Measurements from ENCODE around the gene AKAP12. TPM values are rescaled to one million over a fixed set of nuclear protein-coding genes. Genes with fewer than 3 reads are reported as not detected.

The AKAP12 gene
- total RNA-seq, 3 donors from 2014 or later = 0.63 to 0.91 (median 0.79) TPM

DNA sequence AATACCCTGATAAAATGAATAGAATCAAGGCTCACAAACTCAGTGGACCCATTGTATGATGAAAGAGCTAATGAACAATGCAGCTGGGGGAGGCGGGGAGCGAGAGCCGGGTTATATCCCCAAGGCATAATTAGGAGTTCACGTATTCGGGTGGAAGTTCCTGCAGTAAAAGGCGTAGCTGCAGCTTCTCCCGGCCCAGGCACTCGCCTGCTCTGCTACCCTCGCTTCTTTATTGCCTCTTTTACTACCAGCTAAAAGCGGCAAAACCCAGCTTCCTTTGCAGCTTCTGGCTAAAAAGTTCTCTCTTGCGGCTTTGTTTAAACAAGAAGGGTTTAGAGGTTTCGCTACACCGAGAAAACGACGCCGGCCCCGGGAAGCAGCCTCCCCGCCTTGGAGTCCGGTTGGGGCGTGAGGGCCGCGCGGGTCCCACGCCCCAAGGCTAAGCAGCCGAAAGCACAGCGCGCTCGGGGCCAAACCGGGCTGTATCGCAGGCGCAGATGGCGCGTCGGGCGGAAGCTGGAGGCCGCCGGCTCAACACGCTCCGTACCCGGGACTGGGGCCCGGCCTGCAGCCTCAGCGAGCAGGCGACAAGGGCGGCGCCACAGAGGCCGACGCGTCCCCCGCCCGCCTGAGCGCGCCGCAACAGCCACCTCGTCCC lies 150.0 kb downstream of the AKAP12 start:
- Mint-ChIP-seq H3K27me3 (ENCODE audit: low read depth) (no peaks in the 10 kb centered on the region), H3K36me3 (ENCODE audit: insufficient read depth) (no peaks in the 10 kb centered on the region)

DNA sequence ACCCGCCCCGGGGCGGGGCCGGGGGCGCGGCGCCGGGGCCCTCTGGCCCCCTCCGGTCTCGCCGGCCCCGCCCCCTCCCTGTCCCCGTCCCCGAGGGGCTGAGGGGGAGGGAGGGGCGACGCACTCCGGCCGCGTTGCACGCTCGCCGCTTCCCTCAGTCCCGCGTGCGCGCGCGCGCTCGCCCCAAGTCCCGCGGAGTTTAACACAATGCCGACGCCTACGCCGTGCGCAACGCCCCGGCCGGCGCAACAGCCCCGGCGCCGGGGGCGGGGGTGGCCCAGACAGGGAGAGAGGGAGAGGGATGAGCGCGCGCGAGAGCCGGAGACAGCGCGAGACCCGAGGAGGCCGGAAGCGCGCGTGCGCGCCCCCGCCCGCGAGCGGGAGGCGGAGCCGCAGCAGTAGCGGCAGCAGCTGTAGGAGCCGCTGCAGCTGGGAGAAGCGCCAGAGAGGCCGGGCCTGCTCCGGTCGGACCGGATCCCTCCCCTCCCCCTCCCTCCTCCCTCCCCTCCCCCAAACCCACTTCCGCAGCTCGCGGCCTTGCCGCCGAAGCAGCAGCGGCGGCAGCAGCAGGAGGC lies 150.6 kb downstream of the AKAP12 start:
- no peaks in the 10 kb centered on the region for H3K27me3 Mint-ChIP-seq (ENCODE audit: low read depth)
- H3K4me3 Mint-ChIP-seq = peak overlapping the region; percentile 64
- DNase-seq (peak; percentile 97), ATAC-seq (peak; percentile 77 to 80)
- peaks cover 63% of the 10 kb centered on the region for H3K4me1 Mint-ChIP-seq (ENCODE audit: low read depth)
- peaks cover under 1% of the 10 kb centered on the region for H3K36me3 Mint-ChIP-seq (ENCODE audit: insufficient read depth)
- no peaks in the 10 kb centered on the region for H3K9me3 Mint-ChIP-seq

More for the DNA sequence above, 150.0 kb downstream of the AKAP12 start:
- Mint-ChIP-seq H3K9me3 (no peaks in the 10 kb centered on the region), H3K4me3 (peak overlapping the region; percentile 92), H3K4me1 (ENCODE audit: low read depth) (peaks cover 64% of the 10 kb centered on the region)
- DNase-seq (peak; percentile 25), ATAC-seq (peak; percentile 74)

DNA sequence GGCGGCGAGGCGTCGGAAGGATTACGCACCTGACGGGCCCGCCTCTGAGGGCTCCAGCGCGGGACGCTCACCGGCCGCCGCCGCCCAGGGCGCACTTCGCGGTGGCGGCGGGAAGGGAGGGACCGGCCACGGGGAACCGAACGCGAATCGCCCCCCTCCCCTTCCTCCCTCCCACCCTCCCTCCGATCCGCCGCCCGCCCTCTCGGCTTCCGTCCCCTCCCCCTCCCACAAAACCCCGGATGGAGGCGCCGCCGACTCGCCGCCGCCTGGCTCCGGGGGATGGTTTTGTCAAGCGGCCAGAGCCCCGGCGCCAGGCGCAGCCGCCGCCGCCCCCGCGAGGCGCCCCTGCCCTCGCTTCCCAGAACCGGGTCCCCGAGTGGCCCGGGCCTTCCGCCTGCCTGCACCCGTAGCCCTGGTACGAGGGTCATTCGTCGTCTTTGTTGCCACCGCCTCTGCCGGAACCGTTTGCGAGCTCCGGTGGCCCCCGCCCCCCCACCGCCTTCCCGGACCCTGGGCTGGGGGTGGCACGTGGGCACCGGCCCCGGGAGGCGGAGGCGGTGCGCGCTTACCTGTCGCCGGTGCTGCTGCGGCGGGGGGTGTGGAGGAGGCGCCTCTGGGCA lies 151.2 kb downstream of the AKAP12 start:
- peaks cover 3% of the 10 kb centered on the region for H3K36me3 Mint-ChIP-seq (ENCODE audit: insufficient read depth)
- DNase-seq (peak; percentile 78), ATAC-seq (peak; percentile 14 to 16)
- H3K4me3 Mint-ChIP-seq = peak overlapping the region; percentile 91
- no peaks in the 10 kb centered on the region for H3K27me3 Mint-ChIP-seq (ENCODE audit: low read depth)
- H3K9me3 Mint-ChIP-seq = no peaks in the 10 kb centered on the region
- peaks cover 60% of the 10 kb centered on the region for H3K4me1 Mint-ChIP-seq (ENCODE audit: low read depth)

DNA sequence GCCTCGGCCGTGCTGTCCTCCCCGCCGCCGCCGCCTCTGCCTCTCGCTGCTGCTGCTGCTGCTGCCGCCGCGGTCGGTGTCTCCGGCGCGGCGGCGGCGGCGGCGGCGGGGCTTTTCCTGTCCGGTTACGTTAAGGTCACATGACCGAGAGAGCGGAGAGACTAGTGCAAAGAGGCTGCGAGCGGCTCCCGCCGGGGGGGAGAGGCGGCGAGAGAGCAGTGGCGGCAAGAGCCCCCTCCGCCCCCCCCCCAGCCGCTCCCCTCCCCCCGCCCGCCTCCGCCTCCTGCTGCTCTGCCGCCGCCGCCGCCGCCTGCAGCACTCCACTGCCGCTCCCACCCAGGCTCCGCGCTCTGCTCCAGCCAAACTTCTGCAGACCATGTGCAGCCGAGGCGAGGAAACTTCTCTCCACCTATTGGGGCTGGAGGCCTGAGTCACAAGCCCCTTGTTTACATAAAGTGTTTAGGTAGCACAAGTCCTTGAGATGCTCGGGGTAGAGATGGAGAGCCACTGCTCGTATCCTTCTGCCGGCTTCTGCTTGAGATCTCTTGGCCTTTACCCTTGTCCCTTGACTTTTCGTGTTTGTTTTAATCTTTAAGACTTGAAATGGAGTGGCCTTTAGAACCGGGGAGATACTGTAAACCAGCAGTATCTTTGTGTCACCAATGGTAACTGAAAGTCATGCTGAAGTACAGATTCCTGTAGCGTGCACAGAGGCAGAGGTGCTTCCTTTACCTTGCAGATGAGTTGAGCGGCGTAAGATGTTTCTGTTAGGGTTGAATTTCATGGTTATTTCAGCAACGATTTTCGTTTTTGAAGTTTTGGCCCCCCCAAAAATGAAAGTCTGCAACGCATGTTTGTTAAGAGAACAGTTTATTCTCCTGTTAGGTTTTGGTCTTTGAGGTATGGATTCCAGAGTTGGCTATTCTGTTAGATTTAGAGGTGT lies 152.0 kb downstream of the AKAP12 start, which contains the start of gene ZBTB2:
ZBTB2 (minus strand) TSS at position 89 of the 943 bp plus-strand sequence. CDS start 17,922 bp downstream, outside the sequence.
- H3K4me1 Mint-ChIP-seq (ENCODE audit: low read depth) = peaks cover 62% of the 10 kb centered on the region
- H3K27me3 Mint-ChIP-seq (ENCODE audit: low read depth) = no peaks in the 10 kb centered on the region
- H3K36me3 Mint-ChIP-seq (ENCODE audit: insufficient read depth) = peaks cover 4% of the 10 kb centered on the region
- ATAC-seq = peak; percentile 7 to 9
- peak within 1 kb of the TSS; percentile 91 for H3K4me3 Mint-ChIP-seq
- H3K9me3 Mint-ChIP-seq = no peaks in the 10 kb centered on the region
- DNase-seq = peak; percentile 53

DNA sequence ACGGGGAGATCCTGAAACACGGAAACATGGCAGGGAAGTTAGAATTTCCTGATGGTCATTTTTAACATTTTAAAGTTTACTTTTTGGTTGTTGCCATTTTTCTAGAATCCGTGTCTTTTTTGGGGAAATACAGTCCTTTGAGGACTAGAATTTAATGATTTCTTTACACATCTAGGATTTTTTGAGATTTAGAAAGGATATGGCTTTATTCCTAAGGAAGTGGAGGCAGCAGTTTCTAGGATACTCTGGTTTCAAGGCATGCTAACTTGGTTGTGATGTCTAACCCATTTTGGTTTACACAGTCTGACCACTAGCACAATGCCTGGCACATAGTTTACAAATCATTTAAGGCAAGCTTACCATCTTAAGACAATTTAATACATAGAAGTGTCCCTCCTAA lies 152.7 kb downstream of the AKAP12 start:
- no peak for ATAC-seq

DNA sequence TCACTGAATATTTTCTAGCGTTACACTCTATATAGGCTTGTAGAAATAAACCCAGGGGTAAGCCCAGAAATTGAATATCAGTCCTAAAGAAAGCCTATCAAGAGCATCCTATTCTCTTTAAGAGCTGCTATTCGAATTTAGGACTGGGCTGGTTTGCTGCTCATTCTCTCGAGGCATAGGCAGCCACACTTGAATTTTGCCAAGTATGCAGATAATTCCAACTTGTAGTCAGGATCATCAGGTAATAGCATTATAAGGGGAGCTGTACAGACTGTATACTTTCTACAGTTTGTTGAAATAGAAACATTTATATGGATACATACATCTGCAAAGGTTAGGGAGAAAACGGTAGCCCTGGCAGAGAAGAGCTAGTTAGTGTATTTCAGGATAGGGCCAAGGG lies 153.6 kb downstream of the AKAP12 start:
- Mint-ChIP-seq H3K27me3 (ENCODE audit: low read depth) (no peaks in the 10 kb centered on the region), H3K4me3 (peak overlapping the region; percentile 91), H3K9me3 (no peaks in the 10 kb centered on the region), H3K36me3 (ENCODE audit: insufficient read depth) (peaks cover 4% of the 10 kb centered on the region), H3K4me1 (ENCODE audit: low read depth) (peaks cover 62% of the 10 kb centered on the region)
- DNase-seq (no peak), ATAC-seq (no peak)

More for the DNA sequence above, 152.7 kb downstream of the AKAP12 start:
- no peak for DNase-seq
- peak overlapping the region; percentile 91 for H3K4me3 Mint-ChIP-seq
- peaks cover 4% of the 10 kb centered on the region for H3K36me3 Mint-ChIP-seq (ENCODE audit: insufficient read depth)
- no peaks in the 10 kb centered on the region for H3K9me3 Mint-ChIP-seq
- peaks cover 62% of the 10 kb centered on the region for H3K4me1 Mint-ChIP-seq (ENCODE audit: low read depth)
- no peaks in the 10 kb centered on the region for H3K27me3 Mint-ChIP-seq (ENCODE audit: low read depth)

DNA sequence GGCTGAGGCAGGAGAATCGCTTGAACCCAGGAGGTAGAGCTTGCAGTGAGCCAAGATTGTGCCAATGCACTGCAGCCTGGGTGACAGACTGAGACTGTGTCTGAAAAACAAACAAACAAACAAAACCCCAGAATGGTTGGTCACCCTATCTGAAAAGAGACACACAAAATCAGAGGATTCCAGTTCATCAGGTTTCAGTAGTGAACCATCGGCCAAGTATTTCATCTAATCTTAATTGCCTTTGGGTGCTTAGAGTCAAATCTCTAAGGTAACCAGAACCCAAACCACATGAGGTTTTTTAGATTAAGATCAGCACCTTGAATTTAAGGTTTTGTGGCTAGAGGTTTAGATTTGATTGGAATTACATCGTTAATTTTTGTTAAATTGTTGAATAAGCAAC lies 159.9 kb downstream of the AKAP12 start:
- H3K9me3 Mint-ChIP-seq = no peaks in the 10 kb centered on the region
- H3K27me3 Mint-ChIP-seq (ENCODE audit: low read depth) = no peaks in the 10 kb centered on the region
- ATAC-seq (no peak), DNase-seq (no peak)
- peaks cover 13% of the 10 kb centered on the region for H3K36me3 Mint-ChIP-seq (ENCODE audit: insufficient read depth)
- H3K4me1 Mint-ChIP-seq (ENCODE audit: low read depth) = peaks cover 66% of the 10 kb centered on the region
- H3K4me3 Mint-ChIP-seq = no peak overlapping the region

DNA sequence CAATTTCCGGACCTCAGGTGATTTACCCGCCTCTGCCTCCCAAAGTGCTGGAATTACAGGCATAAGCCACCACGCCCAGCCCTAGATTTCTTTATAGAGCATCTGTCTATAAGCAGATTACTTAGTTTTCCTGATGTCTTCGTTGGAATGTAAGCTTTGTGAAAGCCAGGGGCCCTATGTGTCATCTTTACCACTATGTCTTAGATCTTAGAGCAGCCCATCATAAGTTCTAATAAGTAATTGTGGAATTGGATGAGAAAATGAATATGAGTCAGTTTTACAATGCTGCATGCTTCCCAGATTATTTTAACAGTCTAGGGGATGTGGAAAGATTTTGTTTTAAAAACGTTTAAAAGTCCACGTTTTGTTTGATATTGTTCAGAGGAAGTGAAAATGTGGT lies 160.7 kb downstream of the AKAP12 start:
- ATAC-seq (peak in 1 of 2 donors; percentile 14), DNase-seq (no peak)
- no peak overlapping the region for H3K4me3 Mint-ChIP-seq
- H3K9me3 Mint-ChIP-seq = no peaks in the 10 kb centered on the region
- peaks cover 59% of the 10 kb centered on the region for H3K4me1 Mint-ChIP-seq (ENCODE audit: low read depth)
- no peaks in the 10 kb centered on the region for H3K27me3 Mint-ChIP-seq (ENCODE audit: low read depth)
- peaks cover 11% of the 10 kb centered on the region for H3K36me3 Mint-ChIP-seq (ENCODE audit: insufficient read depth)

DNA sequence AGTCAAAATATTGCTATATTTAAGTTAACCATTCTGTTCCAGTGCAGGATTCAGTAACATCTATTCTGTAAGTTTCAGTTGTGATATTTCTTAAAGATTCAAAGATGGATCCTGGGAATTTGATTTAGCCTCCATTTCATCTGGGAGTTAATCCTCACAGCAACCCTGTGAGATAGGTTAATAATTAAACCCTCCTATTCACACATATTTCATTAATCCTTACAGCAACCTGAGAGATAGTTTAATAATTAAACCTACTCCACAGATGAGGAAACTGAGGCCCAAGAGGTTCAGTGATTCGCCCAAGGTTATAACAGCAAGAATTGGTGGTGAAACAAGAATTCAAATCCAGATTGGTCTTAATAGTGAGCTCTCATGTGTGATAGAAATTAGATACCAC lies 162.5 kb downstream of the AKAP12 start:
- Mint-ChIP-seq H3K36me3 (ENCODE audit: insufficient read depth) (peaks cover 15% of the 10 kb centered on the region), H3K4me1 (ENCODE audit: low read depth) (peaks cover 51% of the 10 kb centered on the region), H3K27me3 (ENCODE audit: low read depth) (no peaks in the 10 kb centered on the region), H3K4me3 (no peak overlapping the region), H3K9me3 (no peaks in the 10 kb centered on the region)
- ATAC-seq = no peak
- no peak for DNase-seq

DNA sequence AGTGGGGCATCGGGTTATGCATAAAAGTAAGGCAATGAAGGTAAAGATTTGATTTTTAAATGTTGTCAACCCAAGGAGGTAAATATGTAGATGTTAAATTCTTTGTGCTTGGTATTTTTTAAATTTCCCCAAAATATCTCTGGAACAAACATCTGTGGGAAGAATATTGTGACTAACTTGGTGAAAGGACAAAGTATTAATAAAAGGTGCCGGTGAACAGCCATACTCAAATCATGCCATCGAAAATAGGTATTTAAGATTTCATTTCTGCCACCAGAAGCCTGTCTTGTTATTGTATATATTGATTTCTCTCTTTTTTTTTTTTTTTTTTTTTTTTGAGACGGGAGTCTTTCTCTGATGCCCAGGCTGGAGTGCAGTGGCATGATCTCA lies 164.1 kb downstream of the AKAP12 start:
- DNase-seq (no peak), ATAC-seq (no peak)
- Mint-ChIP-seq H3K36me3 (ENCODE audit: insufficient read depth) (peaks cover 19% of the 10 kb centered on the region), H3K4me1 (ENCODE audit: low read depth) (peaks cover 38% of the 10 kb centered on the region), H3K27me3 (ENCODE audit: low read depth) (no peaks in the 10 kb centered on the region), H3K4me3 (no peak overlapping the region), H3K9me3 (no peaks in the 10 kb centered on the region)

Other genes starting within 250 kb of the AKAP12 start
- gene ZBTB2, start 151.6 kb downstream of the AKAP12 start, total RNA-seq = 10 to 100 TPM; 18.5 to 21.7 (median 19.5) TPM
- 10 to 100 TPM; 15.3 to 18.1 (median 16.5) TPM for gene RMND1, start 212.2 kb downstream of the AKAP12 start, total RNA-seq

All from activated T-cell treated with anti-CD3 and anti-CD28 coated beads, Interleukin-2, amount 50 U/mL, for 4 hours (primary cell).